ENCODE measurements around the gene IPO11.

The IPO11 gene

DNA sequence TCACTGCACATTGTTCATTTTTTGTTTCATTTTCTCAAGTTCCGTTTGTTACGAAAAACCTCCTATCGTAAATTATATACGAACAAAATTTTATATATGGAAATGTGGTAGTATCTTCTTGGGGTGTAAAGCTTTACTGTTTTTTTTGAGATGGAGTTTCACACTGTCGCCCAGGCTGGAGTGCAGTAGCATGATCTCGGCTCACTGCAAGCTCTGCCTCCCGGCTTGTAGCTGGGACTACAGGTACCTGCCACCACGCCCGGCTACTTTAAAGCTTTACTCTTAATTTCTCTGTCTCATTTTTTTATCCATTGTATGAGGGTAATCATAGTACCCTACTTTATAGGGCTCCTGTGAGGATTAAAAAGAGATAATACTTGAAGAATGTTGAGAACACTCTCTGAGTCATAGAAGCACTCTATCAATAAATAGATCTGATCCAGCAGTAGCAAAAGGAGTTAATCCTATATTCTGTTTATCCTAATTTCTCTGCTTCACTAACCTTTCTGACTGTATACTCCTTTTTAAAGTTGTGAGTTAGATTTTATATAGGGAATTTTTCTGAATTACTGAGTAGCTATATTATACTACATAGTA is 160.5 kb downstream of the IPO11 start:
- Mint-ChIP-seq H3K27ac (no peak overlapping the region), H3K4me3 (no peak overlapping the region), H3K27me3 (ENCODE audit: low read depth) (no peaks in the 10 kb centered on the region)

GRCh38 chr5:62574599-62574998 is 162.0 kb downstream of the IPO11 start:
- Mint-ChIP-seq H3K36me3 (ENCODE audit: low read depth) (peaks cover 6% of the 10 kb centered on the region), H3K9me3 (peaks cover 3% of the 10 kb centered on the region), H3K27me3 (ENCODE audit: low read depth) (no peaks in the 10 kb centered on the region), H3K27ac (no peak overlapping the region), H3K4me1 (peaks cover 6% of the 10 kb centered on the region), H3K4me3 (no peak overlapping the region)
- TF ChIP-seq, protein P1, sequence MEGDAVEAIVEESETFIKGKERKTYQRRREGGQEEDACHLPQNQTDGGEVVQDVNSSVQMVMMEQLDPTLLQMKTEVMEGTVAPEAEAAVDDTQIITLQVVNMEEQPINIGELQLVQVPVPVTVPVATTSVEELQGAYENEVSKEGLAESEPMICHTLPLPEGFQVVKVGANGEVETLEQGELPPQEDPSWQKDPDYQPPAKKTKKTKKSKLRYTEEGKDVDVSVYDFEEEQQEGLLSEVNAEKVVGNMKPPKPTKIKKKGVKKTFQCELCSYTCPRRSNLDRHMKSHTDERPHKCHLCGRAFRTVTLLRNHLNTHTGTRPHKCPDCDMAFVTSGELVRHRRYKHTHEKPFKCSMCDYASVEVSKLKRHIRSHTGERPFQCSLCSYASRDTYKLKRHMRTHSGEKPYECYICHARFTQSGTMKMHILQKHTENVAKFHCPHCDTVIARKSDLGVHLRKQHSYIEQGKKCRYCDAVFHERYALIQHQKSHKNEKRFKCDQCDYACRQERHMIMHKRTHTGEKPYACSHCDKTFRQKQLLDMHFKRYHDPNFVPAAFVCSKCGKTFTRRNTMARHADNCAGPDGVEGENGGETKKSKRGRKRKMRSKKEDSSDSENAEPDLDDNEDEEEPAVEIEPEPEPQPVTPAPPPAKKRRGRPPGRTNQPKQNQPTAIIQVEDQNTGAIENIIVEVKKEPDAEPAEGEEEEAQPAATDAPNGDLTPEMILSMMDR (IDR thresholded peaks at IDR 0.05; ENCODE audit: unreplicated experiment in 3 of 3), result no peak

More for the DNA sequence above, 160.5 kb downstream of the IPO11 start:
- TF ChIP-seq, protein P1 (IDR thresholded peaks at IDR 0.05; ENCODE audit: unreplicated experiment in 3 of 3), result no peak
- peaks cover 6% of the 10 kb centered on the region for H3K4me1 Mint-ChIP-seq
- H3K36me3 Mint-ChIP-seq (ENCODE audit: low read depth), result peaks cover 21% of the 10 kb centered on the region
- H3K9me3 Mint-ChIP-seq, result peaks cover 15% of the 10 kb centered on the region

GRCh38 chr5:62575066-62575465 is 162.5 kb downstream of the IPO11 start:
- no peak overlapping the region for H3K4me3 Mint-ChIP-seq
- peaks cover 6% of the 10 kb centered on the region for H3K36me3 Mint-ChIP-seq (ENCODE audit: low read depth)
- peaks cover 3% of the 10 kb centered on the region for H3K9me3 Mint-ChIP-seq
- no peaks in the 10 kb centered on the region for H3K27me3 Mint-ChIP-seq (ENCODE audit: low read depth)
- H3K27ac Mint-ChIP-seq, result no peak overlapping the region
- peaks cover 6% of the 10 kb centered on the region for H3K4me1 Mint-ChIP-seq
- TF ChIP-seq, protein P1 (IDR thresholded peaks at IDR 0.05; ENCODE audit: unreplicated experiment in 3 of 3), result no peak

DNA sequence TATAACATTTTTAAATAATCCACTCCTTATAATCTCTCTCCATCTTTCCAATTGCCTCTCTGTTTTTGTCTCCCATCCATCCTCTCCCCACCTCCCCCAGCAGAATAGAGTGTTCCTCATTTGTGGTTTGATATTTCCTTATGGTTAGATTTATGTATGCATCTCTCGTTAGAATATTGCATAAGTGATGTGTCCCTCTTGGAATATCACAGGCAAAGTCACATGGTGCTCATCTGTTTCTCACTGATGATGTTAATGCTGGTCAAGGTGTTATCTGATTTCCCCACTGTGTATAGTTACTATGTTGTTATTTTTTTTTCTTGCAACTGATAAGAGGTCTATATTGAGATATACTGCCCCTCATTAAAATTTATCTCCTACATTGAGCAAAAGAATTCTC is 162.9 kb downstream of the IPO11 start:
- peaks cover 6% of the 10 kb centered on the region for H3K4me1 Mint-ChIP-seq
- TF ChIP-seq, protein P1 (IDR thresholded peaks at IDR 0.05; ENCODE audit: unreplicated experiment in 3 of 3), result no peak
- peaks cover 1% of the 10 kb centered on the region for H3K9me3 Mint-ChIP-seq
- peaks cover 4% of the 10 kb centered on the region for H3K36me3 Mint-ChIP-seq (ENCODE audit: low read depth)
- H3K27me3 Mint-ChIP-seq (ENCODE audit: low read depth), result no peaks in the 10 kb centered on the region
- H3K27ac Mint-ChIP-seq, result no peak overlapping the region
- no peak overlapping the region for H3K4me3 Mint-ChIP-seq

GRCh38 chr5:62576570-62577170 is 164.1 kb downstream of the IPO11 start:
- Mint-ChIP-seq H3K36me3 (ENCODE audit: low read depth) (peaks cover 7% of the 10 kb centered on the region), H3K4me3 (no peak overlapping the region), H3K27me3 (ENCODE audit: low read depth) (no peaks in the 10 kb centered on the region), H3K9me3 (no peaks in the 10 kb centered on the region), H3K27ac (no peak overlapping the region), H3K4me1 (peaks cover 6% of the 10 kb centered on the region)
- TF ChIP-seq, protein P1 (IDR thresholded peaks at IDR 0.05; ENCODE audit: unreplicated experiment in 3 of 3), result no peak

DNA sequence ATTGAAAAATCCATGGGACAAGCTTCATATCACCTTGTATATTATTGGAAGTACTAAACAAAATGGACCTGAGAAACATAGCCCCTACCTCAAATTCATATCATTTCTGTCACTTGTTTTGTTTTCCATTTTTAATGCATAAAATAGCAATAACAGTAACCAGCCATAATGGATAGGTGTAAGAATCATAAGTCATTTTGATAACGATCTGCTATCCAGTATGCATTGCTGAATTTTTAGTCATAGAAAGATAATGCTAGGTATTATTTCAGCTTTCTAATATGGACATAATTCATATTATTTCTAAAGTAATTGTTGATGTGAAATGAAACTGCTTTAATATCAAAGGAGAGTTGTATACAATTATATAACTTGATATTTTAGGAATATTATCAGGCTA is 164.9 kb downstream of the IPO11 start:
- TF ChIP-seq, protein P1 (IDR thresholded peaks at IDR 0.05; ENCODE audit: unreplicated experiment in 3 of 3), result no peak
- no peaks in the 10 kb centered on the region for H3K9me3 Mint-ChIP-seq
- peaks cover 7% of the 10 kb centered on the region for H3K36me3 Mint-ChIP-seq (ENCODE audit: low read depth)
- H3K4me3 Mint-ChIP-seq, result no peak overlapping the region
- H3K27me3 Mint-ChIP-seq (ENCODE audit: low read depth), result no peaks in the 10 kb centered on the region
- H3K4me1 Mint-ChIP-seq, result peaks cover 6% of the 10 kb centered on the region
- no peak overlapping the region for H3K27ac Mint-ChIP-seq

Data from nephron (organoid).